ENCODE data around the gene SETBP1. TPM values are rescaled to one million over a fixed set of nuclear protein-coding genes. Genes with fewer than 3 reads are reported as not detected.
A peak's percentile ranks its signal among the peaks of the same experiment; 100 is the strongest.

Gene SETBP1
- total and polyA plus RNA-seq, 2 donors from 2014 or later: 2.7 to 71.7 TPM

- no peak overlapping the region for H3K9ac ChIP-seq (ENCODE audit: low read length in 3 of 3)
- TF ChIP-seq CTCF (IDR thresholded peaks at IDR 0.05; ENCODE audit: borderline replicate concordance, extremely low read depth, insufficient read depth): no peak
- DNase-seq (no peak), FAIRE-seq (no peak)
- no peak overlapping the region for H3K4me3 ChIP-seq (ENCODE audit: low read length in 3 of 3)
- H3K4me1 ChIP-seq (ENCODE audit: control insufficient read depth in 2 of 3, insufficient read depth in 2 of 3, low read depth in 1 of 3, low read length in 3 of 3): peaks cover 0 to 30% (median 16%) of the 10 kb centered on the region in 3 donors
- H3K9me3 ChIP-seq (ENCODE audit: control insufficient read depth in 2 of 3, insufficient read depth in 1 of 3, low read length in 3 of 3): no peaks in the 10 kb centered on the region
- H3K36me3 ChIP-seq (ENCODE audit: control insufficient read depth in 2 of 3, insufficient read depth in 3 of 3, low read length in 3 of 3): no peaks in the 10 kb centered on the region
- intact Hi-C loops (cut with DNase I): no loop called here
- H3K27ac ChIP-seq (ENCODE audit: low read depth in 2 of 2, low read length in 2 of 2): peak overlapping the region in 1 of 2 donors; percentile 2
- H3K27me3 ChIP-seq (ENCODE audit: control insufficient read depth, insufficient read depth, low read length): no peaks in the 10 kb centered on the region
Measured at GRCh38 chr18:44685296-44685695, 4.6 kb downstream of the SETBP1 start.

- Histone ChIP-seq H3K4me3 (ENCODE audit: low read length in 3 of 3) (no peak overlapping the region), H3K27ac (ENCODE audit: low read depth in 2 of 2, low read length in 2 of 2) (no peak overlapping the region), H3K36me3 (ENCODE audit: control insufficient read depth in 2 of 3, insufficient read depth in 3 of 3, low read length in 3 of 3) (no peaks in the 10 kb centered on the region), H3K4me1 (ENCODE audit: control insufficient read depth in 2 of 3, insufficient read depth in 2 of 3, low read depth in 1 of 3, low read length in 3 of 3) (peaks cover 0 to 30% (median 19%) of the 10 kb centered on the region in 3 donors), H3K27me3 (ENCODE audit: control insufficient read depth, insufficient read depth, low read length) (no peaks in the 10 kb centered on the region), H3K9ac (ENCODE audit: low read length in 3 of 3) (no peak overlapping the region), H3K9me3 (ENCODE audit: control insufficient read depth in 2 of 3, insufficient read depth in 1 of 3, low read length in 3 of 3) (no peaks in the 10 kb centered on the region)
- FAIRE-seq: no peak
- no peak for DNase-seq
- intact Hi-C loops (cut with DNase I): no loop called here
- no peak for TF ChIP-seq CTCF (IDR thresholded peaks at IDR 0.05; ENCODE audit: borderline replicate concordance, extremely low read depth, insufficient read depth)
Measured at GRCh38 chr18:44686156-44686555, 5.5 kb downstream of the SETBP1 start.

- no peak for FAIRE-seq
- intact Hi-C loops (cut with DNase I): no loop called here
Measured at GRCh38 chr18:44687421-44687820, 6.7 kb downstream of the SETBP1 start.

More at GRCh38 chr18:44687421-44687820, 6.7 kb downstream of the SETBP1 start:
- Histone ChIP-seq H3K9ac (ENCODE audit: low read length in 3 of 3) (no peak overlapping the region), H3K36me3 (ENCODE audit: control insufficient read depth in 2 of 3, insufficient read depth in 3 of 3, low read length in 3 of 3) (no peaks in the 10 kb centered on the region), H3K4me1 (ENCODE audit: control insufficient read depth in 2 of 3, insufficient read depth in 2 of 3, low read depth in 1 of 3, low read length in 3 of 3) (peaks cover 0 to 32% (median 32%) of the 10 kb centered on the region in 3 donors), H3K4me3 (ENCODE audit: low read length in 3 of 3) (no peak overlapping the region), H3K9me3 (ENCODE audit: control insufficient read depth in 2 of 3, insufficient read depth in 1 of 3, low read length in 3 of 3) (no peaks in the 10 kb centered on the region), H3K27ac (ENCODE audit: low read depth in 2 of 2, low read length in 2 of 2) (no peak overlapping the region), H3K27me3 (ENCODE audit: control insufficient read depth, insufficient read depth, low read length) (no peaks in the 10 kb centered on the region)
- no peak for TF ChIP-seq CTCF (IDR thresholded peaks at IDR 0.05; ENCODE audit: borderline replicate concordance, extremely low read depth, insufficient read depth)
- DNase-seq: no peak

Measured in kidney (tissue), 14 donors.